Endothelial cell of umbilical vein (primary cell): ENCODE measurements around the gene KRTAP10-10. TPM values are rescaled to one million over a fixed set of nuclear protein-coding genes. Genes with fewer than 3 reads are reported as not detected.

ENCODE experiments used
- BruUV-seq: library from RNA; stranded (reverse); fragments of 400-500 nt; replicated peaks from 2 replicates; lab custom pipeline; 2021; lab: Mats Ljungman, UMichigan
- CTCF ChIA-PET: fragments of 300-600, 350-600 bp; sonication (Branson Sonifier 250); formaldehyde crosslinking; loops from one replicate; lab custom pipeline; 2021; ENCODE audit warnings: antibody characterized with exemption, inconsistent platforms; lab: Charles Lee
- POLR2A ChIA-PET: fragments of 300-600, 350-600 bp; sonication (Branson Sonifier 250); formaldehyde crosslinking; loops from one replicate; lab custom pipeline; 2021; ENCODE audit warnings: antibody characterized with exemption, inconsistent platforms; lab: Charles Lee
- DNase-seq: peaks from one replicate; pipeline ENCODE4 v3.0.0-alpha.2; 2011; ENCODE audit warnings: low read depth, low spot score
- FAIRE-seq: peaks from 2 replicates; lab custom pipeline; 2011; peaks lifted over from hg19 to GRCh38; lab: Jason Lieb, UNC
- H2AFZ ChIP-seq: 2 replicates; pipeline ENCODE4 v1.6.0; 2012; ENCODE audit warnings: low read depth, low read length, control low read depth, inconsistent platforms
- H3K27ac ChIP-seq: 2 replicates; pipeline ENCODE4 v1.5.1; 2011; ENCODE audit warnings: low read depth, mild to moderate bottlenecking, control low read depth, low read length, moderate library complexity; ENCODE audit not compliant: insufficient read depth
- H3K27me3 ChIP-seq, 2 experiments: 2 replicates each; pipeline versions ENCODE4 v1.6.0 to v1.6.1; 2011; ENCODE audit warnings: low read length in 2 of 2, mixed read lengths in 1 of 2; ENCODE audit not compliant: control insufficient read depth in 2 of 2, insufficient read depth in 2 of 2
- H3K36me3 ChIP-seq, 2 experiments: 2 replicates in 1 of 2; 3 replicates in 1 of 2; pipeline ENCODE4 v1.5.1; 2011; ENCODE audit warnings: low read length in 2 of 2, mild to moderate bottlenecking in 1 of 2, moderate library complexity in 1 of 2; ENCODE audit not compliant: control insufficient read depth in 2 of 2, insufficient read depth in 2 of 2; ENCODE audit errors: extremely low read depth in 1 of 2
- H3K4me1 ChIP-seq: 3 replicates; pipeline ENCODE4 v1.5.1; 2011; ENCODE audit warnings: mild to moderate bottlenecking, low read length; ENCODE audit not compliant: control insufficient read depth, insufficient read depth; ENCODE audit errors: extremely low read depth
- H3K4me2 ChIP-seq: 2 replicates; pipeline ENCODE4 v1.6.1; 2011; ENCODE audit warnings: low read length, control low read depth, mixed read lengths; ENCODE audit not compliant: insufficient read depth
- H3K4me3 ChIP-seq, 3 experiments: fragments of 200-600 bp in 1 of 3; sonication (generic), shearing (Covaris generic) in 1 of 3; replicated peaks in 1 of 3; 2 replicates each; pipeline ENCODE4 v1.5.1; 2011 to 2016; ENCODE audit warnings: control low read depth in 3 of 3, low read length in 3 of 3, mild to moderate bottlenecking in 2 of 3, inconsistent platforms in 1 of 3, low read depth in 1 of 3, moderate library complexity in 1 of 3; ENCODE audit not compliant: insufficient read depth in 1 of 3
- H3K79me2 ChIP-seq: 2 replicates; pipeline ENCODE4 v1.6.0; 2012; ENCODE audit warnings: low read length, inconsistent platforms; ENCODE audit not compliant: control insufficient read depth, insufficient read depth
- H3K9ac ChIP-seq: replicated peaks from 2 replicates; pipeline ENCODE3; 2011; ENCODE audit warnings: low read length, control low read depth; ENCODE audit not compliant: insufficient read depth; ENCODE audit errors: extremely low read depth
- H3K9me1 ChIP-seq: replicated peaks from 3 replicates; pipeline ENCODE4 v1.6.0; 2011; ENCODE audit warnings: mild to moderate bottlenecking, low read length; ENCODE audit not compliant: control insufficient read depth, insufficient read depth; ENCODE audit errors: extremely low read depth
- H3K9me3 ChIP-seq: replicated peaks from 2 replicates; pipeline ENCODE4 v1.5.1; 2012; ENCODE audit warnings: low read length, inconsistent platforms; ENCODE audit not compliant: control insufficient read depth, insufficient read depth
- H4K20me1 ChIP-seq: replicated peaks from 2 replicates; pipeline ENCODE3; 2011; ENCODE audit warnings: mild to moderate bottlenecking, low read length; ENCODE audit not compliant: control insufficient read depth, insufficient read depth; ENCODE audit errors: extremely low read depth
- CTCF ChIP-seq, 2 donors: IDR thresholded peaks; 1 replicate in 1 of 2; 2 replicates in 1 of 2; pipeline ENCODE4 v1.5.1; 2011; ENCODE audit warnings: low read length in 2 of 2, mild to moderate bottlenecking in 2 of 2, moderate library complexity in 2 of 2, control low read depth in 1 of 2, inconsistent platforms in 1 of 2, low read depth in 1 of 2; ENCODE audit not compliant: insufficient read depth in 1 of 2; ENCODE audit errors: extremely low read depth in 1 of 2
- EZH2 ChIP-seq: IDR thresholded peaks from 2 replicates; pipeline ENCODE4 v1.6.1; 2012; ENCODE audit warnings: borderline replicate concordance, low read depth, mild to moderate bottlenecking, moderate library complexity, low read length, inconsistent platforms; ENCODE audit not compliant: severe bottlenecking
- FOS ChIP-seq: IDR thresholded peaks from 2 replicates; pipeline ENCODE4 v1.6.1; 2011; ENCODE audit warnings: mild to moderate bottlenecking, low read length, moderate library complexity, borderline replicate concordance; ENCODE audit not compliant: insufficient read depth
- GATA2 ChIP-seq: IDR thresholded peaks from 2 replicates; pipeline ENCODE4 v1.7.0; 2011; ENCODE audit warnings: low read depth, mild to moderate bottlenecking, moderate library complexity, mixed read lengths, low read length; ENCODE audit not compliant: insufficient read length, insufficient read depth
- JUN ChIP-seq: IDR thresholded peaks from 2 replicates; pipeline ENCODE4 v1.6.1; 2011; ENCODE audit warnings: borderline replicate concordance, low read depth; ENCODE audit not compliant: insufficient read length, insufficient read depth
- MAX ChIP-seq: IDR thresholded peaks from 2 replicates; pipeline ENCODE4 v1.6.1; 2011; ENCODE audit not compliant: insufficient read depth, insufficient read length
- MYC ChIP-seq: IDR thresholded peaks from one replicate; pipeline ENCODE4 v1.6.1; 2011; ENCODE audit warnings: mild to moderate bottlenecking, low read depth, low read length
- POLR2A ChIP-seq: IDR thresholded peaks from 2 replicates; pipeline ENCODE4 v1.6.1; 2012; ENCODE audit warnings: low read depth, mild to moderate bottlenecking, control low read depth, low read length
- POLR2AphosphoS5 ChIP-seq: IDR thresholded peaks from 2 replicates; pipeline ENCODE4 v1.6.1; 2012; ENCODE audit warnings: low read depth, mild to moderate bottlenecking, control low read depth, low read length, moderate library complexity; ENCODE audit not compliant: insufficient read depth
- dilution Hi-C: fragments of 300-500 bp; cut with MboI; formaldehyde crosslinking; loops from one replicate; pipeline ENCODE4 v1.15.0; 2019; ENCODE audit warnings: low sequenced_read_pairs; ENCODE audit not compliant: extremely low pct_ligation_motif_present
- intact Hi-C: fragments of 100-400 bp; cut with micrococcal nuclease; formaldehyde crosslinking; loops from one replicate; pipeline ENCODE4 v1.10.0; 2022
- polyA plus RNA-seq, 4 experiments: library from polyadenylated mRNA; depleted of rRNA in 3 of 4; stranded (reverse) in 3 of 4; unstranded in 1 of 4; fragments of >200 nt; gene quantifications; 2 replicates each; pipeline versions ENCODE4 v1.2.1 to v1.2.3, GENCODE V29; 2011 to 2012; ENCODE audit warnings: missing spikeins in 1 of 4
- total RNA-seq: library from RNA; stranded (reverse); gene quantifications from 2 replicates; pipeline ENCODE4 v1.2.3, GENCODE V29; 2021

Gene KRTAP10-10
- total and polyA plus RNA-seq, 2 donors (not counting 3 experiments of a cell fraction or from before 2014, with no cell fraction given) = not detected

- TF ChIP-seq GATA2 (no peak), POLR2A (no peak), CTCF (IDR thresholded peaks at IDR 0.05; ENCODE audit: extremely low read depth in 1 of 2, insufficient read depth in 1 of 2, low read depth in 1 of 2, low read length in 2 of 2) (no peak), JUN (no peak), EZH2 (no peak), FOS (no peak), MAX (no peak), POLR2AphosphoS5 (no peak), MYC (no peak)
- Histone ChIP-seq H3K9me3 (peaks cover 5% of the 10 kb centered on the region), H3K27ac (no peak overlapping the region), H3K9ac (no peak overlapping the region), H3K4me2 (no peak overlapping the region), H3K36me3 (no peaks in the 10 kb centered on the region), H2AFZ (no peak overlapping the region), H4K20me1 (no peaks in the 10 kb centered on the region), H3K9me1 (no peaks in the 10 kb centered on the region), H3K27me3 (peaks cover 0 to 1% of the 10 kb centered on the region in 2 experiments), H3K4me1 (no peaks in the 10 kb centered on the region), H3K4me3 (no peak overlapping the region), H3K79me2 (no peaks in the 10 kb centered on the region)
- BruUV-seq = no TSS peak
- intact Hi-C loops = no loop called here
- ChIA-PET CTCF (no interaction called here), POLR2A (no interaction called here)
- dilution Hi-C loops = no loop called here
- FAIRE-seq = no peak
- no peak for DNase-seq
These were observed 25.6 kb upstream of the KRTAP10-10 start for GRCh38 chr21:44611551-44611950.
